A673 (cell line): Measurements from ENCODE around the gene DNMT3B.

ENCODE experiments used
- EZH2 ChIP-seq: fragments of 200-600 bp; sonication (generic); IDR thresholded peaks from 2 replicates; pipeline ENCODE4 v1.6.1; 2017; ENCODE audit warnings: borderline replicate concordance, low read depth, mild to moderate bottlenecking, mixed read lengths, antibody characterized with exemption, low read length; ENCODE audit not compliant: poor library complexity, severe bottlenecking
- TF ChIP-seq, protein P1 (sequence below): fragments of 300-800, 200-600 bp; sonication (generic); conservative IDR thresholded peaks from 2 replicates; pipeline ENCODE4 v1.5.1; 2017; ENCODE audit warnings: low read depth, mild to moderate bottlenecking, antibody characterized with exemption, low read length, moderate library complexity, mixed read lengths

DNA sequence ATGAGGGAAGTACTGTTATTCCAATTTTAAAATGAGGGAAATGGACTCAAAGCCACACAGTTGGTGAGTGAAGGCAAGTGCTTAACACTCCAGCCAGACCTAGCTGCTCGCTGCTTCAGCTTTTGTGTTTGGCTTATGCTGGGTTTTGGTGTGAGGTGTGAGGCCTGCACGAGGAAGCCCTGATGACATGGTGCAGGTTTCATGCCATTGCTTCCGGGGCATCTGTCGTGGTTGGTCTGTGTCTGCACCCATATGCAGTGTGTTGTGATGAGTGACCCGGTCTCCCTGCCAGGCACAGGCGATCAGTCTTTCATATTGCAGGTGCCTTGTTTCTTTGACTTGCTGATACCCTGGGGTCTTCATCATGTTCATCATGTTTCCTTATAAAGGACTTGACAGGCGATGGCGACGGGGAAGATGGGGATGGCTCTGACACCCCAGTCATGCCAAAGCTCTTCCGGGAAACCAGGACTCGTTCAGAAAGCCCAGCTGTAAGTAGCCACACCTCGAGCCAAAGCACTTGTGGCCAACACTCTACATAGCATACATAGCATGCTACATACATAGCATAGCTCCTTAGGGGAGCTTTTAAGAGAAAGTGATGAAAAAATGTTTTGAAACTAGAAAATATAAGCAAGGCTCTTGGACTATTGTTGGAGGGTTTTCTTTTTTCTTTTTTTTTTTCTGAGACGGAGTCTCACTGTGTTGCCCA lies 22.3 kb downstream of the DNMT3B start:
- TF ChIP-seq, protein P1, sequence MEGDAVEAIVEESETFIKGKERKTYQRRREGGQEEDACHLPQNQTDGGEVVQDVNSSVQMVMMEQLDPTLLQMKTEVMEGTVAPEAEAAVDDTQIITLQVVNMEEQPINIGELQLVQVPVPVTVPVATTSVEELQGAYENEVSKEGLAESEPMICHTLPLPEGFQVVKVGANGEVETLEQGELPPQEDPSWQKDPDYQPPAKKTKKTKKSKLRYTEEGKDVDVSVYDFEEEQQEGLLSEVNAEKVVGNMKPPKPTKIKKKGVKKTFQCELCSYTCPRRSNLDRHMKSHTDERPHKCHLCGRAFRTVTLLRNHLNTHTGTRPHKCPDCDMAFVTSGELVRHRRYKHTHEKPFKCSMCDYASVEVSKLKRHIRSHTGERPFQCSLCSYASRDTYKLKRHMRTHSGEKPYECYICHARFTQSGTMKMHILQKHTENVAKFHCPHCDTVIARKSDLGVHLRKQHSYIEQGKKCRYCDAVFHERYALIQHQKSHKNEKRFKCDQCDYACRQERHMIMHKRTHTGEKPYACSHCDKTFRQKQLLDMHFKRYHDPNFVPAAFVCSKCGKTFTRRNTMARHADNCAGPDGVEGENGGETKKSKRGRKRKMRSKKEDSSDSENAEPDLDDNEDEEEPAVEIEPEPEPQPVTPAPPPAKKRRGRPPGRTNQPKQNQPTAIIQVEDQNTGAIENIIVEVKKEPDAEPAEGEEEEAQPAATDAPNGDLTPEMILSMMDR = no peak
- no peak for TF ChIP-seq EZH2
